GM21447 (cell line): ENCODE data around the gene KIF11.

Experiments
- ATAC-seq: cut with Tn5 transposase; IDR thresholded peaks from one replicate; pipeline ENCODE4 v1.9.1; 2021; ENCODE audit not compliant: unreplicated experiment

Gene KIF11

GRCh38 chr10:92677708-92678107, 84.8 kb downstream of the KIF11 start:
- no peak for ATAC-seq

GRCh38 chr10:92678206-92678605, 85.3 kb downstream of the KIF11 start:
- ATAC-seq = no peak

- ATAC-seq = no peak
Observed at GRCh38 chr10:92681306-92681834, 88.4 kb downstream of the KIF11 start.

- ATAC-seq = no peak
Observed at GRCh38 chr10:92688573-92688926, 95.6 kb downstream of the KIF11 start.

GRCh38 chr10:92688927-92689662, 96.2 kb downstream of the KIF11 start:
- peak; percentile 28 for ATAC-seq

GRCh38 chr10:92689663-92690210, 96.8 kb downstream of the KIF11 start, which contains the start of gene HHEX:
Gene HHEX, plus strand, starts transcription at chr10:92689955. Its CDS starts 32 bp downstream, at chr10:92689987.
- peak; percentile 53 for ATAC-seq

- ATAC-seq = no peak
Observed at GRCh38 chr10:92690211-92690914, 97.4 kb downstream of the KIF11 start.

GRCh38 chr10:92690915-92691590, 98.1 kb downstream of the KIF11 start:
- no peak for ATAC-seq

GRCh38 chr10:92691591-92692079, 98.7 kb downstream of the KIF11 start:
- no peak for ATAC-seq

GRCh38 chr10:92692080-92692671, 99.2 kb downstream of the KIF11 start:
- ATAC-seq = no peak

- no peak for ATAC-seq
Observed at GRCh38 chr10:92692697-92693533, 100.0 kb downstream of the KIF11 start.

- no peak for ATAC-seq
Observed at GRCh38 chr10:92693534-92693893, 100.6 kb downstream of the KIF11 start.

- no peak for ATAC-seq
Observed at GRCh38 chr10:92695679-92696605, 103.0 kb downstream of the KIF11 start.

- no peak for ATAC-seq
Observed at GRCh38 chr10:92696606-92697383, 103.9 kb downstream of the KIF11 start.

GRCh38 chr10:92697663-92698511, 105.0 kb downstream of the KIF11 start:
- no peak for ATAC-seq

GRCh38 chr10:92699193-92699517, 106.2 kb downstream of the KIF11 start:
- ATAC-seq = no peak
